MM.1S (cell line): ENCODE data around the gene HAUS1.

Experiments
- DNase-seq: peaks from one replicate; pipeline ENCODE4 v3.0.0-alpha.2; 2015
- H2AFZ ChIP-seq: fragments of 300-600 bp; sonication (generic); 2 replicates; pipeline ENCODE4 v1.6.0; 2016; ENCODE audit warnings: antibody characterized with exemption, low read length
- H3F3A ChIP-seq: fragments of 300-600 bp; sonication (generic); 2 replicates; pipeline ENCODE4 v1.6.1; 2016; ENCODE audit warnings: mild to moderate bottlenecking, antibody characterized with exemption, low read length, moderate library complexity, mixed read lengths; ENCODE audit not compliant: insufficient read depth
- H3K27ac ChIP-seq: fragments of 300-600 bp; sonication (generic); 2 replicates; pipeline ENCODE4 v1.5.1; 2016; ENCODE audit warnings: mild to moderate bottlenecking, low read length
- H3K27me3 ChIP-seq: fragments of 300-600 bp; sonication (generic); replicated peaks from 2 replicates; pipeline ENCODE4 v1.6.0; 2016; ENCODE audit warnings: low read length; ENCODE audit not compliant: insufficient read depth
- H3K36me3 ChIP-seq: fragments of 300-600 bp; sonication (generic); replicated peaks from 2 replicates; pipeline ENCODE4 v1.6.1; 2016; ENCODE audit warnings: mild to moderate bottlenecking, low read length, mixed read lengths; ENCODE audit not compliant: insufficient read depth
- H3K4me1 ChIP-seq: fragments of 300-600 bp; sonication (generic); 2 replicates; pipeline ENCODE4 v1.6.1; 2016; ENCODE audit warnings: low read length, mixed read lengths
- H3K4me2 ChIP-seq: fragments of 300-600 bp; sonication (generic); 2 replicates; pipeline ENCODE4 v1.6.0; 2016; ENCODE audit warnings: low read depth, low read length
- H3K4me3 ChIP-seq: fragments of 300-600 bp; sonication (generic); 2 replicates; pipeline ENCODE4 v1.5.1; 2016; ENCODE audit warnings: low read length, mixed read lengths
- H3K79me2 ChIP-seq: fragments of 300-600 bp; sonication (generic); 2 replicates; pipeline ENCODE4 v1.6.1; 2016; ENCODE audit warnings: mixed run types, low read length, mixed read lengths
- H3K9ac ChIP-seq: fragments of 300-600 bp; sonication (generic); 2 replicates; pipeline ENCODE4 v1.6.1; 2016; ENCODE audit warnings: low read length, mixed read lengths
- H3K9me2 ChIP-seq: fragments of 300-600 bp; sonication (generic); replicated peaks from 2 replicates; pipeline ENCODE4 v1.6.1; 2016; ENCODE audit warnings: mild to moderate bottlenecking, low read length, mixed read lengths; ENCODE audit not compliant: insufficient read depth
- H3K9me3 ChIP-seq: fragments of 300-600 bp; sonication (generic); replicated peaks from 2 replicates; pipeline ENCODE4 v1.6.1; 2016; ENCODE audit warnings: mild to moderate bottlenecking, low read length, mixed read lengths; ENCODE audit not compliant: insufficient read depth
- H4K20me1 ChIP-seq: fragments of 300-600 bp; sonication (generic); 2 replicates; pipeline ENCODE4 v1.6.1; 2016; ENCODE audit warnings: mild to moderate bottlenecking, low read length, moderate library complexity, mixed read lengths; ENCODE audit not compliant: insufficient read depth
- CTCF ChIP-seq: fragments of 300-600 bp; sonication (generic); IDR thresholded peaks from 2 replicates; pipeline ENCODE4 v1.5.1; 2016; ENCODE audit warnings: antibody characterized with exemption, low read length, mixed read lengths
- EZH2 ChIP-seq: fragments of 300-600 bp; sonication (generic); optimal IDR thresholded peaks from 2 replicates; pipeline ENCODE3; 2017; ENCODE audit warnings: low read depth, mild to moderate bottlenecking, antibody characterized with exemption, low read length, mixed read lengths
- EZH2phosphoT487 ChIP-seq: fragments of 300-600 bp; sonication (generic); IDR thresholded peaks from 2 replicates; pipeline ENCODE4 v1.6.1; 2018; ENCODE audit warnings: antibody characterized with exemption, low read length

HAUS1 gene

GRCh38 chr18:46140173-46140572 lies 36.0 kb downstream of the HAUS1 start:
- Histone ChIP-seq H4K20me1 (no peaks in the 10 kb centered on the region), H3K4me2 (no peak overlapping the region), H3K36me3 (no peaks in the 10 kb centered on the region), H3K4me1 (peaks cover 7% of the 10 kb centered on the region), H3K27me3 (no peaks in the 10 kb centered on the region), H3K27ac (no peak overlapping the region), H3K4me3 (no peak overlapping the region), H3K9ac (no peak overlapping the region), H3K79me2 (no peaks in the 10 kb centered on the region), H2AFZ (no peak overlapping the region), H3F3A (0 out of 2 replicates have a peak, but pooled peaks cover 5% of the 10 kb centered on the region), H3K9me2 (no peaks in the 10 kb centered on the region), H3K9me3 (no peaks in the 10 kb centered on the region)
- TF ChIP-seq EZH2 (no peak), EZH2phosphoT487 (no peak), CTCF (no peak)
- no peak for DNase-seq

- no peaks in the 10 kb centered on the region for H3K36me3 ChIP-seq
- no peak overlapping the region for H2AFZ ChIP-seq
- TF ChIP-seq CTCF (no peak), EZH2phosphoT487 (no peak), EZH2 (no peak)
- H3K27me3 ChIP-seq, result no peaks in the 10 kb centered on the region
- H3K9me2 ChIP-seq, result no peaks in the 10 kb centered on the region
- H3K9ac ChIP-seq, result no peak overlapping the region
- H3K4me3 ChIP-seq, result no peak overlapping the region
- no peaks in the 10 kb centered on the region for H3K4me1 ChIP-seq
- H4K20me1 ChIP-seq, result no peaks in the 10 kb centered on the region
- no peak overlapping the region for H3K4me2 ChIP-seq
- no peaks in the 10 kb centered on the region for H3K9me3 ChIP-seq
- H3K27ac ChIP-seq, result no peak overlapping the region
- no peaks in the 10 kb centered on the region for H3F3A ChIP-seq
- no peak for DNase-seq
- H3K79me2 ChIP-seq, result no peaks in the 10 kb centered on the region
These were observed 37.0 kb downstream of the HAUS1 start for GRCh38 chr18:46141199-46141598.

- Histone ChIP-seq H4K20me1 (no peaks in the 10 kb centered on the region), H3F3A (no peaks in the 10 kb centered on the region; the same call in 1 of the 2 replicates), H3K9ac (no peak overlapping the region), H2AFZ (no peak overlapping the region; the same call in 1 of the 2 replicates), H3K4me2 (no peak overlapping the region), H3K9me2 (no peaks in the 10 kb centered on the region), H3K4me1 (no peaks in the 10 kb centered on the region), H3K9me3 (no peaks in the 10 kb centered on the region), H3K27ac (no peak overlapping the region), H3K4me3 (no peak overlapping the region), H3K36me3 (no peaks in the 10 kb centered on the region), H3K27me3 (no peaks in the 10 kb centered on the region), H3K79me2 (no peaks in the 10 kb centered on the region)
- DNase-seq, result peak; percentile 60
- peak; percentile 74 for TF ChIP-seq CTCF
- no peak for TF ChIP-seq EZH2
These were observed 44.6 kb downstream of the HAUS1 start for GRCh38 chr18:46148810-46149209.
